ENCODE data around the gene ZNF391.

DNA sequence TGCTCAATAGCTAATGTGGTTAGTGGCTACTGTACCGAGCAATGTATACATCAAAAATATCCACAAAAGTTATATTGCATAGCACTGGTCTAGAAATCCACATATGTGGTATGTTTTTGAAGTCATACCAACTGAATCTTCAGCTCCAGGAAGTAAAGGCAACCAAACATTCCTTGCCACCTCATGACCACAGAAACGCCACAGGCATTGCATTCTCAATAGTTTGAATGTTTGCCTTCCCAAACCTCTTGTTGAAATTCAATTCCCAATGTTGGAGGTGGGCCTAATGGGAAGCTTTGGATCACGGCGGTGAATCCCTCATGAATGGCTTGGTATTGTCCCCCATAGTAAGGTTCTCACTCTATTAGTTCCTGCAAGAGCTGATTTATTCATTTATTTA is 18.2 kb upstream of the ZNF391 start:
- TF ChIP-seq, protein P1, sequence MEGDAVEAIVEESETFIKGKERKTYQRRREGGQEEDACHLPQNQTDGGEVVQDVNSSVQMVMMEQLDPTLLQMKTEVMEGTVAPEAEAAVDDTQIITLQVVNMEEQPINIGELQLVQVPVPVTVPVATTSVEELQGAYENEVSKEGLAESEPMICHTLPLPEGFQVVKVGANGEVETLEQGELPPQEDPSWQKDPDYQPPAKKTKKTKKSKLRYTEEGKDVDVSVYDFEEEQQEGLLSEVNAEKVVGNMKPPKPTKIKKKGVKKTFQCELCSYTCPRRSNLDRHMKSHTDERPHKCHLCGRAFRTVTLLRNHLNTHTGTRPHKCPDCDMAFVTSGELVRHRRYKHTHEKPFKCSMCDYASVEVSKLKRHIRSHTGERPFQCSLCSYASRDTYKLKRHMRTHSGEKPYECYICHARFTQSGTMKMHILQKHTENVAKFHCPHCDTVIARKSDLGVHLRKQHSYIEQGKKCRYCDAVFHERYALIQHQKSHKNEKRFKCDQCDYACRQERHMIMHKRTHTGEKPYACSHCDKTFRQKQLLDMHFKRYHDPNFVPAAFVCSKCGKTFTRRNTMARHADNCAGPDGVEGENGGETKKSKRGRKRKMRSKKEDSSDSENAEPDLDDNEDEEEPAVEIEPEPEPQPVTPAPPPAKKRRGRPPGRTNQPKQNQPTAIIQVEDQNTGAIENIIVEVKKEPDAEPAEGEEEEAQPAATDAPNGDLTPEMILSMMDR (IDR thresholded peaks at IDR 0.05 in 4 of 5, conservative IDR thresholded peaks at IDR 0.05 in 1 of 5) = no peak
- TF ChIP-seq POLR2A (IDR thresholded peaks at IDR 0.05) = no peak

All from gastrocnemius medialis (tissue), 4 donors.